K562 (cell line): Measurements from ENCODE around the gene DIO3. TPM values are rescaled to one million over a fixed set of nuclear protein-coding genes. Genes with fewer than 3 reads are reported as not detected.

Source experiments
- ATAC-seq: fragments of 200-7000 bp; cut with Tn5 transposase; 3 replicates; pipeline ENCODE4 v1.9.1; 2020; ENCODE audit warnings: moderate library complexity
- BruUV-seq: library from RNA; stranded (reverse); fragments of 400-500 nt; replicated peaks from 2 replicates; lab custom pipeline; 2021; lab: Mats Ljungman, UMichigan
- CTCF ChIA-PET: fragments of 300-600 bp; formaldehyde crosslinking; extraction: SDS; loops from one replicate; lab custom pipeline; 2021; ENCODE audit warnings: low intra/inter-chr PET ratio; lab: Yijun Ruan, JAX
- POLR2A ChIA-PET: fragments of 300-600, 350-650 bp; sonication (Branson Sonifier 250); formaldehyde crosslinking; extraction: SDS; loops from one replicate; lab custom pipeline; 2021; ENCODE audit warnings: antibody characterized with exemption, inconsistent platforms; lab: Yijun Ruan, JAX
- DNase-seq, 4 experiments: peaks; one replicate each; pipeline versions ENCODE4 v3.0.0 to v3.0.0-alpha.2; 2011 to 2018; ENCODE audit warnings: low spot score in 3 of 4, mixed read lengths in 3 of 4; ENCODE audit errors: extremely low read depth in 1 of 4
- FAIRE-seq: peaks from 2 replicates; lab custom pipeline; 2011; peaks lifted over from hg19 to GRCh38; lab: Jason Lieb, UNC
- H2AFZ ChIP-seq: 2 replicates; pipeline ENCODE4 v1.6.0; 2011; ENCODE audit warnings: low read depth, low read length, control low read depth, inconsistent platforms
- H3K27ac ChIP-seq: fragments of 200-600 bp; 3 replicates; pipeline ENCODE4 v1.8.0; 2011; ENCODE audit warnings: low read depth, mild to moderate bottlenecking, control low read depth, inconsistent platforms, low read length, moderate library complexity, mixed read lengths; ENCODE audit errors: extremely low read depth
- H3K27me3 ChIP-seq, 2 experiments: fragments of 300-600 bp in 1 of 2; 2 replicates in 1 of 2; 3 replicates in 1 of 2; pipeline versions ENCODE4 v1.6.0 to v1.8.0; 2011; ENCODE audit warnings: inconsistent platforms in 2 of 2, low read length in 2 of 2, mild to moderate bottlenecking in 1 of 2, mixed read lengths in 1 of 2, moderate library complexity in 1 of 2; ENCODE audit not compliant: control insufficient read depth in 2 of 2, insufficient read depth in 2 of 2
- H3K36me3 ChIP-seq: fragments of 300-600 bp; 3 replicates; pipeline ENCODE4 v1.8.0; 2011; ENCODE audit warnings: mild to moderate bottlenecking, low read length, inconsistent platforms; ENCODE audit not compliant: control insufficient read depth, insufficient read depth
- H3K4me1 ChIP-seq, 2 experiments: fragments of 200-600 bp in 1 of 2; replicated peaks in 1 of 2; 2 replicates in 1 of 2; 3 replicates in 1 of 2; pipeline versions ENCODE4 v1.5.1 to v1.8.0; 2011; ENCODE audit warnings: inconsistent platforms in 2 of 2, low read length in 2 of 2, mild to moderate bottlenecking in 1 of 2, mixed read lengths in 1 of 2, moderate library complexity in 1 of 2; ENCODE audit not compliant: control insufficient read depth in 2 of 2, insufficient read depth in 2 of 2
- H3K4me2 ChIP-seq: 2 replicates; pipeline ENCODE4 v1.6.1; 2011; ENCODE audit warnings: low read length, control low read depth, inconsistent platforms, mixed read lengths; ENCODE audit not compliant: insufficient read depth
- H3K4me3 ChIP-seq: fragments of 200-600 bp; sonication (generic), shearing (Covaris generic); 2 replicates; pipeline ENCODE4 v1.5.1; 2016; ENCODE audit warnings: control low read depth, inconsistent platforms
- H3K79me2 ChIP-seq: fragments of 200-600 bp; 3 replicates; pipeline ENCODE4 v1.8.0; 2011; ENCODE audit warnings: low read length, inconsistent platforms; ENCODE audit not compliant: control insufficient read depth, insufficient read depth
- H3K9ac ChIP-seq, 2 experiments: 2 replicates each; pipeline versions ENCODE4 v1.6.0 to v1.6.1; 2011; ENCODE audit warnings: low read depth in 2 of 2, low read length in 2 of 2, control low read depth in 1 of 2, inconsistent platforms in 1 of 2, mild to moderate bottlenecking in 1 of 2, mixed read lengths in 1 of 2; ENCODE audit not compliant: insufficient read depth in 1 of 2
- H3K9me1 ChIP-seq: one replicate; pipeline ENCODE4 v1.6.0; 2011; ENCODE audit warnings: inconsistent platforms, mild to moderate bottlenecking, low read length, moderate library complexity; ENCODE audit not compliant: control insufficient read depth, insufficient read depth
- H3K9me3 ChIP-seq: replicated peaks from 2 replicates; pipeline ENCODE4 v1.5.1; 2011; ENCODE audit warnings: low read depth, low read length, inconsistent platforms; ENCODE audit not compliant: control insufficient read depth, insufficient read depth
- H4K20me1 ChIP-seq: replicated peaks from 2 replicates; pipeline ENCODE4 v1.6.1; 2011; ENCODE audit warnings: low read length, inconsistent platforms, mixed read lengths; ENCODE audit not compliant: control insufficient read depth, insufficient read depth
- CBX8 ChIP-seq: fragments of 200-600 bp; sonication (generic); IDR thresholded peaks from 2 replicates; pipeline ENCODE4 v1.6.1; 2012; ENCODE audit warnings: borderline replicate concordance, mixed run types, low read depth, mild to moderate bottlenecking, moderate library complexity, mixed read lengths, low read length, control low read depth, inconsistent platforms; ENCODE audit not compliant: poor library complexity, severe bottlenecking; ENCODE audit errors: extremely low read depth
- E2F4 ChIP-seq: sonication (generic); formaldehyde crosslinking; IDR thresholded peaks from 2 replicates; pipeline ENCODE4 v1.8.0; 2022; ENCODE audit warnings: mild to moderate bottlenecking, low read depth, missing genetic modification reagents
- ELF1 ChIP-seq: fragments of 200-800 bp; sonication (Bioruptor generic); IDR thresholded peaks from 2 replicates; pipeline ENCODE4 v1.6.1; 2016; ENCODE audit warnings: missing genetic modification characterization, missing compliant biosample characterization
- ELK3 ChIP-seq: fragments of 450-650 bp; formaldehyde crosslinking; IDR thresholded peaks from 2 replicates; pipeline ENCODE4 v1.4.0; 2020; ENCODE audit warnings: mild to moderate bottlenecking
- NCOA4 ChIP-seq: fragments of 450-650 bp; IDR thresholded peaks from 2 replicates; pipeline ENCODE4 v1.6.1; 2018; ENCODE audit warnings: mild to moderate bottlenecking; ENCODE audit not compliant: partially characterized antibody
- NEUROD1 ChIP-seq: fragments of 150-350 bp; IDR thresholded peaks from 2 replicates; pipeline ENCODE4 v1.6.1; 2014; ENCODE audit warnings: borderline replicate concordance, low read length, low read depth; ENCODE audit not compliant: partially characterized antibody
- OTX1 ChIP-seq: fragments of 450-650 bp; formaldehyde crosslinking; IDR thresholded peaks from 2 replicates; pipeline ENCODE4 v1.4.0; 2022; ENCODE audit warnings: mild to moderate bottlenecking
- PCBP2 ChIP-seq: fragments of 200-400 bp; formaldehyde crosslinking; IDR thresholded peaks from 2 replicates; pipeline ENCODE4 v1.6.1; 2018; ENCODE audit warnings: low read length, low read depth, mild to moderate bottlenecking, moderate library complexity; ENCODE audit not compliant: poor library complexity, severe bottlenecking
- SIN3B ChIP-seq: fragments of 450-650 bp; IDR thresholded peaks from 2 replicates; pipeline ENCODE4 v1.6.1; 2017; ENCODE audit warnings: low read depth, mild to moderate bottlenecking, moderate library complexity
- SRSF3 ChIP-seq: fragments of 200-400 bp; formaldehyde crosslinking; IDR thresholded peaks from 2 replicates; pipeline ENCODE4 v1.6.1; 2016; ENCODE audit warnings: mild to moderate bottlenecking, low read length, moderate library complexity; ENCODE audit not compliant: insufficient read depth
- ZNF408 ChIP-seq: fragments of 250-450 bp; sonication (Bioruptor Pico); IDR thresholded peaks from 2 replicates; pipeline ENCODE4 v1.4.0; 2020; ENCODE audit warnings: low read depth, mild to moderate bottlenecking, moderate library complexity
- WGBS: fragments of 100-300 bp; shearing (Covaris generic); methylation state at CpG from one replicate; pipeline ENCODE4 v1.1.6; 2016; ENCODE audit warnings: low coverage, mixed read lengths; ENCODE audit not compliant: insufficient coverage; ENCODE audit errors: missing lambda C conversion rate; 5-methylcytosine and 5-hydroxymethylcytosine counted together
- in situ Hi-C: fragments of 300-500 bp; cut with MboI; formaldehyde crosslinking; loops from 4 replicates; pipeline ENCODE4 v1.15.0; 2018; ENCODE audit warnings: inconsistent platforms, mixed read lengths
- intact Hi-C: fragments of 100-400 bp; cut with micrococcal nuclease; formaldehyde crosslinking; loops from 2 replicates; pipeline ENCODE4 v1.14.2; 2022
- polyA plus RNA-seq, 8 experiments: library from polyadenylated mRNA; depleted of rRNA in 4 of 8; stranded (reverse) in 5 of 8; unstranded in 3 of 8; fragments of >200 nt; fragmentation: Nextera tagmentation in 2 of 8; fragmentation: Illumina TruSeq in 1 of 8; extraction: Ambion mirVana in 2 of 8; extraction: Trizol in 1 of 8; gene quantifications; 2 replicates each; pipeline versions ENCODE4 v1.2.1 to v1.2.3, GENCODE V29; 2011 to 2014; ENCODE audit warnings: inconsistent platforms in 1 of 8, missing spikeins in 1 of 8
- total RNA-seq, 7 experiments: library from RNA; depleted of rRNA in 6 of 7; stranded (reverse); fragments of >200 nt in 6 of 7; fragmentation: Illumina TruSeq in 2 of 7; extraction: Trizol in 2 of 7; gene quantifications; 2 replicates each; pipeline versions ENCODE4 v1.2.1 to v1.2.3, GENCODE V29; 2011 to 2021; ENCODE audit warnings: low replicate concordance in 1 of 7

The DIO3 gene
- total and polyA plus RNA-seq, 9 of the 15 experiments (the other 6 are each of a cell fraction or from before 2014, with no cell fraction given), result not detected

GRCh38 chr14:101596742-101597141, 35.4 kb downstream of the DIO3 start (continued):
- no peak for TF ChIP-seq SIN3B
- no peak for TF ChIP-seq ZNF408 (CRISPR knock-in tag)
- TF ChIP-seq ELK3 (CRISPR knock-in tag), result no peak
- no peak for TF ChIP-seq OTX1 (CRISPR knock-in tag)

GRCh38 chr14:101598159-101598558, 36.9 kb downstream of the DIO3 start:
- WGBS, result 5% methylated on average over 4 of the region's 6 CpGs
- Histone ChIP-seq H3K9me3 (no peaks in the 10 kb centered on the region), H4K20me1 (no peaks in the 10 kb centered on the region), H3K4me1 (peaks cover 0 to 1% of the 10 kb centered on the region in 2 experiments; a peak in 2 of 5 replicates), H3K27ac (no peak overlapping the region), H3K9ac (no peak overlapping the region)
- POLR2A ChIA-PET, result no interaction called here
- in situ Hi-C loops, result no loop called here
- DNase-seq (no peak), FAIRE-seq (no peak)
- no TSS peak for BruUV-seq
- no peak for TF ChIP-seq E2F4 (CRISPR knock-in tag)
- no peak for TF ChIP-seq NCOA4
- no peak for TF ChIP-seq NEUROD1
- no peak for TF ChIP-seq ELF1
- no peak for TF ChIP-seq CBX8
- no peak for TF ChIP-seq PCBP2
- TF ChIP-seq SRSF3, result no peak
- TF ChIP-seq, all 486 proteins: peak for 0
- intact Hi-C loops, result no loop called here
- ATAC-seq, result no peak; the same call in 2 of the 3 replicates
- CTCF ChIA-PET, result no interaction called here
- no peaks in the 10 kb centered on the region for H3K27me3 ChIP-seq
- no peak overlapping the region for H2AFZ ChIP-seq
- no peak overlapping the region for H3K4me3 ChIP-seq
- H3K36me3 ChIP-seq, result no peaks in the 10 kb centered on the region
- H3K9me1 ChIP-seq, result no peaks in the 10 kb centered on the region
- no peak overlapping the region for H3K4me2 ChIP-seq
- H3K79me2 ChIP-seq, result no peaks in the 10 kb centered on the region
